Fibroblast of pulmonary artery (primary cell): Measurements from ENCODE around the gene KRTAP10-10.
"Not testable (repeated sequence)": the region's sequence is repeated elsewhere in the genome, so short reads cannot be mapped to it uniquely, and the experiment has no call there.

Experiments
- DNase-seq: peaks from one replicate; pipeline ENCODE4 v3.0.0-alpha.2; 2010; ENCODE audit warnings: low read depth
- H3K4me3 ChIP-seq: replicated peaks from 2 replicates; pipeline ENCODE4 v1.5.1; 2011; ENCODE audit warnings: low read depth, mild to moderate bottlenecking, control low read depth, low read length, moderate library complexity
- TF ChIP-seq, protein P1 (sequence below): IDR thresholded peaks from 2 replicates; pipeline ENCODE4 v1.5.1; 2011; ENCODE audit warnings: mild to moderate bottlenecking, control low read depth, low read length, inconsistent platforms; ENCODE audit errors: missing control alignments

Gene KRTAP10-10

DNA sequence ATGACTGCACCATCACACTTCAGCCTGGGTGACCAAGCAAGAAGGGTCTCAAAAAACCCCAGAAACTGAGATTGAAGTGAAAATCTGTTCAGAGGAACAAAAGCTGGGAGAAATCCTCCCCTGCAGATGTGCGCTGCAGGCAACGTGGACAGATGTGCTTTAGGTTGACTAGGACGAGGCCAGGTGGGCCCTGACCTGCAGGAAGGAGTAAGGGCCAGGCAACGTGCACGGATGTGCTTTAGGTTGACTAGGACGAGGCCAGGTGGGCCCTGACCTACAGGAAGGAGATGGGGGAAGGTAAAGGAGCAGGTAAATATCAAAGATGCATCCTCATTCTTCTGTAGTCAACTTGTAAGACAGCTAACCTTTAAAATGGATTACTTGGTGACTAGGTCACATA is 47.3 kb downstream of the KRTAP10-10 start:
- TF ChIP-seq, protein P1, sequence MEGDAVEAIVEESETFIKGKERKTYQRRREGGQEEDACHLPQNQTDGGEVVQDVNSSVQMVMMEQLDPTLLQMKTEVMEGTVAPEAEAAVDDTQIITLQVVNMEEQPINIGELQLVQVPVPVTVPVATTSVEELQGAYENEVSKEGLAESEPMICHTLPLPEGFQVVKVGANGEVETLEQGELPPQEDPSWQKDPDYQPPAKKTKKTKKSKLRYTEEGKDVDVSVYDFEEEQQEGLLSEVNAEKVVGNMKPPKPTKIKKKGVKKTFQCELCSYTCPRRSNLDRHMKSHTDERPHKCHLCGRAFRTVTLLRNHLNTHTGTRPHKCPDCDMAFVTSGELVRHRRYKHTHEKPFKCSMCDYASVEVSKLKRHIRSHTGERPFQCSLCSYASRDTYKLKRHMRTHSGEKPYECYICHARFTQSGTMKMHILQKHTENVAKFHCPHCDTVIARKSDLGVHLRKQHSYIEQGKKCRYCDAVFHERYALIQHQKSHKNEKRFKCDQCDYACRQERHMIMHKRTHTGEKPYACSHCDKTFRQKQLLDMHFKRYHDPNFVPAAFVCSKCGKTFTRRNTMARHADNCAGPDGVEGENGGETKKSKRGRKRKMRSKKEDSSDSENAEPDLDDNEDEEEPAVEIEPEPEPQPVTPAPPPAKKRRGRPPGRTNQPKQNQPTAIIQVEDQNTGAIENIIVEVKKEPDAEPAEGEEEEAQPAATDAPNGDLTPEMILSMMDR = no peak
- no peak overlapping the region for H3K4me3 ChIP-seq
- no peak for DNase-seq

DNA sequence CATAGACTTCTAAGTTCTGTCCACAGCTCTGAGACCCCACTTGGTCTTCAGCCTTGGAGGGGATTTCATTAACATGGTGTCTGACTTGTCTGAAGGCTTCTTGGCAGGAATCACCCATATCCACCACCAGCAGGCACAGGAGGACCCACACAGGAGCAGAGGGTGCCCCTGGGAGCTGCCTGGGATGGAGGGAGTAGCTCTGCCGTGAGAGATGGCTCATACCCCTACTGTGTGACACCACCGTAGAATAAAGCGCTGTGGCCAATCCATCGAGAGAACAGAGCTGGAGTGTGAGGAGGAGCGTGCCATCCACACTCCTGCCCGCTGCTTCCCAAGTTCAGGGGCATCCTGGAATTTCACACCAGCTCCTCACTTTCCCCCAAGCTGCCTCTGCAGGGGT is 47.9 kb downstream of the KRTAP10-10 start:
- H3K4me3 ChIP-seq, DNase-seq: not testable (repeated sequence)

DNA sequence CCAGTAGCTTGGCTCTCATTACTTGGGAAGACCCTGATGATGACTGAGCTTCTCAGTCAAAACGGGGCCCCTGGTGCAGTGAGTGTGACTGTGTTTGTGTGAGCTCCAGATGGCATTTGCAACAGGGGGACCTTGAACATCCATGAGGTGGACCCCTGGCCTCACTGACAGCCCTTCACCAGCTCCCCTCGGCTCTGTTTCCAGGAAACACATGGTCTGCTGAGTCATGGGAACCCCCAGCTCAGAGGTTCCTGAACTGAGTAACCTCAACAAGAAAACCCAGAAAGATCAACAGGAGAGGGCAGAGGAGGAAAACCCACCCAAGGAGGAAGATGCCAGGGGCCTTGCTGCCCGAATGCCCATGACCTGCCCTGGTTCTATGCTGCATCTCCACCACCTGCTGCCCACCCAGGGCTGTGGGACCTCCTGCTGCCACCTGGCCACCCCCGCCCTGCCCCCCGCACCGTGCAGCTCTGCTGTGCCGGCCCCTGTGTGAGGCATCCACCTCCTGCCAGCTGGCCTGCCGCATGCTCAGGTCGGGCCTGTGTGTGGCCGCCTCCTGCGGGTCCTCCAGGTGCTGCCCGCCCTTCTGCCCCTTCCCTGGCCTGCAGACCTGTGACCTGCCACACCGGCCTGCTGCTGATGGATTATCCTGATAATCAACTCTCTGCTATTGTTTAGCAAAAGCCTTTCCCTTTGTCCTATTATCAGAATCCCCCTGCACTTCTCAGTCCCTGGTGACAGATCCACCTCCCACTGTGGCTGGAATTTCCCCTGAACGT is 49.0 kb downstream of the KRTAP10-10 start:
- TF ChIP-seq, protein P1 = no peak
- DNase-seq = no peak
- no peak overlapping the region for H3K4me3 ChIP-seq

DNA sequence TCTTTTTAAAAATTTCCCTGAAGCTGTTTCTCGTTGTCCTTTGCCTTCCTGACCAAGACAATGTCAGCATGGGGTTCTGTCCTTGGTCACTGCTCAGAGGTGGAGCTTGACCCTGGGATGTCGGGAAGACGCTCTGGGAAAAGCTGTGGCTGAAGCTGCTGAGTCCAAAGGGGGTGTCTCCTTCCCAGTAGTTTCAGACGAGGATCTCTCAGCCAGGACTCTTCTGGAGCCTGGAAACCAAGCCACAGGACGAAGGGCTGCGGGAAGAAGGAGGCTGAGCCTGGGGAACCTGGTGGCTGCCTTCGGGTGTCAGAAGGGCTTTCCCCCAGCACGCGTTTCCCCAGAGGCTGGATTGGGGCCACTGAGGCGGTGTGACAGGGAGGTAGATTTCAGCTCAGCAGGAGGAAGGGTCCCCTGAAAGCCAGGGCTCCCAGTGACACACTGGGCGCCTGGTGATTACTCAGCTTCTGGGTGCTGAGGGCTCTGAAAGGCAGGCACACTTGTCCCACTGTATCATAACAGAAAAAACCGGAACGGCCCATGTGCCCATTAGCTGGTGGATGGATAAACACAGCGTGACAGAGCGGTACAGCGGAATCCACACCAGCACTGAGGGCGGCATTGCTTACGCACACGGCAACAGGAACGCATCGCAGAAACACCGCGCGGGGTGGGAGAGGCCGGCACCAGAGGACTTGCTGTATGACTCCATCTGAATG is 49.8 kb downstream of the KRTAP10-10 start:
- H3K4me3 ChIP-seq = no peak overlapping the region
- no peak for DNase-seq
- TF ChIP-seq, protein P1 = no peak

DNA sequence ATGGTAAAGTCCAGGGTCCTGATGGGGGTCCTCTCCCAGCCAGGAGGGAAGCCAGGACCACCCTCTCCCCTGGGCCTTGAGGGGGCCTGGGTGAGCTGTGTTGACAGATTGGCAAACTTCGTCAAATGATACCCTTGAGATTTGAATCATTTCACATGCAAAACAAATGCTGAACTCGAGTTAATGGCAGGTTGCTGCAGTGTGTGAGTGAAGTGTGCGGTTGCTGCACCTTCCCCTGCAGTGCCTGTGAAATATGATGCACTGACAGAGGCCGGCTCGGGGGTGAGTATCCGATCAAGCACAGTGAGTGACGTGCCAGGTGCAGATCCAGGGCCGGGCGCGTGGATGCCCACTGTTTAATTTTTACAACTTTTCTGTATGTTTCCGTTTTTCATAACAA is 50.5 kb downstream of the KRTAP10-10 start:
- DNase-seq = no peak
- TF ChIP-seq, protein P1 = no peak
- no peak overlapping the region for H3K4me3 ChIP-seq
